HepG2 (cell line): ENCODE data around the gene PACS2.

Experiments used
- FOXC1 ChIP-seq: sonication (generic); formaldehyde crosslinking; IDR thresholded peaks from 2 replicates; pipeline ENCODE4 v1.8.0; 2022; ENCODE audit warnings: mild to moderate bottlenecking, missing genetic modification reagents, borderline replicate concordance
- GATAD2A ChIP-seq: IDR thresholded peaks from 2 replicates; pipeline ENCODE4 v1.6.1; 2016
- HDAC1 ChIP-seq: sonication (generic); formaldehyde crosslinking; IDR thresholded peaks from 2 replicates; pipeline ENCODE4 v1.5.1; 2020; ENCODE audit warnings: mild to moderate bottlenecking, missing genetic modification reagents
- KAT8 ChIP-seq: IDR thresholded peaks from 2 replicates; pipeline ENCODE4 v1.6.1; 2016; ENCODE audit warnings: missing genetic modification reagents, missing compliant biosample characterization
- ZNF274 ChIP-seq: sonication (generic); formaldehyde crosslinking; IDR thresholded peaks from 2 replicates; pipeline ENCODE4 v1.5.1; 2020; ENCODE audit warnings: mild to moderate bottlenecking, missing genetic modification reagents
- TF ChIP-seq, protein P1 (sequence below): sonication (generic); formaldehyde crosslinking; IDR thresholded peaks from 2 replicates; pipeline ENCODE4 v1.8.1; 2023; ENCODE audit warnings: mild to moderate bottlenecking, moderate library complexity, missing genetic modification reagents
- TF ChIP-seq, protein P2 (sequence below): sonication (generic); formaldehyde crosslinking; IDR thresholded peaks from 2 replicates; pipeline ENCODE4 v1.4.0; 2020; ENCODE audit warnings: mild to moderate bottlenecking, missing genetic modification reagents

DNA sequence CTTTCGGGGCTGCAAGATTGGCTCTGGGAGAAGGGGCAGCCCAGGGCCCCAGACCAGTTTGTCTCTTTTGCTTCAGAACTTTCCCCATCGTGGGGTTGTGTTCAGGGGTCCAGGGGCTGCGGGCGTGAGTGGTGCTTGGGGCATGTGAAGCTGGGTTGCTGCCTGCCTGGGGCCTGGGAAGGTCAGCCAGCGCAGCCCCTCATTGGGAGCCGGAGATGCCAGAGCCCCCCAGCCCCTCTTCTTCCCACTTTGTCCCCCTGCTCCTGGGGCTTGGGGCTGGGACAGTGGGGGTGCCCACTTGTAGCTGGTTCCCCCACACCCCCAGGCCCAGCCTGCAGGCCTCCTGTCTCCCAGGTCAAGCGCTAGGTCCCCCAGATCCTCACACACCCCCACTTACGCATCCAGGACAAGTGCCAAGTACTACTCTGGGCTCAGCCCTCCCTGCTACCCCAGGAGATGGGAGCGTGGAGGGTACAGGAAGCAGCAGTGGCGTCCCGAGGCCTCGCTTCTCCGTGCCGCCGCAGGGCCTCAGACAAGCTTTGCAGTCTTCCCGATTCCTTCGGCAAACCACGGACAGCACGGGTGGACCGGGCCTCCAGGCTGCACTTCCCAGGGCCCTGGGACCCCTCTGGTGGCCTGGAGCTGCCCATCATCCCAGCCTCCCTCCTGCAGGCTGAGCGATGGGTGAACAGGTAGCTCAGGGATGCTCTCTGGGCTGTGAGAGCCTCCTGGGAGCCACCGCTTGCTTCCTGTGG, 41.5 kb downstream of the PACS2 start:
- TF ChIP-seq, protein P1, sequence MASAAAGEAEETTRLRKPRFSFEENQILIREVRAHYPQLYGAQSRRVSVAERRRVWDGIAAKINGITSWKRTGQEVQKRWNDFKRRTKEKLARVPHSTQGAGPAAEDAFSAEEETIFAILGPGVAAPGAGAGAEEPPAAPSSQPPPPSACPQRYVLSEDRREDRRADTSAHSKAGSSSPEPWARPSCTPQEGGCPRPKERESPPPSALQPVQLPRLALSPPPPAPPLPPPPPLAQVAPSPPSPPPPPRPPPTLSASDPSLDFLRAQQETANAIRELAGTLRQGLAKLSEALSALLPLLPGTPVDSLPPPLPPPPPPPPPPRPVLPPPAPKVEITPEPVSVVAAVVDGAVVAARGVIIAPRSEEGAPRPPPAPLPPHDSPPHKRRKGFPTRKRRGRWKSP (CRISPR knock-in tag) = no peak
- TF ChIP-seq ZNF274 (CRISPR knock-in tag) (no peak), FOXC1 (no peak), KAT8 (CRISPR knock-in tag) (no peak), GATAD2A (CRISPR knock-in tag) (no peak), HDAC1 (CRISPR knock-in tag) (no peak)
- TF ChIP-seq, protein P2, sequence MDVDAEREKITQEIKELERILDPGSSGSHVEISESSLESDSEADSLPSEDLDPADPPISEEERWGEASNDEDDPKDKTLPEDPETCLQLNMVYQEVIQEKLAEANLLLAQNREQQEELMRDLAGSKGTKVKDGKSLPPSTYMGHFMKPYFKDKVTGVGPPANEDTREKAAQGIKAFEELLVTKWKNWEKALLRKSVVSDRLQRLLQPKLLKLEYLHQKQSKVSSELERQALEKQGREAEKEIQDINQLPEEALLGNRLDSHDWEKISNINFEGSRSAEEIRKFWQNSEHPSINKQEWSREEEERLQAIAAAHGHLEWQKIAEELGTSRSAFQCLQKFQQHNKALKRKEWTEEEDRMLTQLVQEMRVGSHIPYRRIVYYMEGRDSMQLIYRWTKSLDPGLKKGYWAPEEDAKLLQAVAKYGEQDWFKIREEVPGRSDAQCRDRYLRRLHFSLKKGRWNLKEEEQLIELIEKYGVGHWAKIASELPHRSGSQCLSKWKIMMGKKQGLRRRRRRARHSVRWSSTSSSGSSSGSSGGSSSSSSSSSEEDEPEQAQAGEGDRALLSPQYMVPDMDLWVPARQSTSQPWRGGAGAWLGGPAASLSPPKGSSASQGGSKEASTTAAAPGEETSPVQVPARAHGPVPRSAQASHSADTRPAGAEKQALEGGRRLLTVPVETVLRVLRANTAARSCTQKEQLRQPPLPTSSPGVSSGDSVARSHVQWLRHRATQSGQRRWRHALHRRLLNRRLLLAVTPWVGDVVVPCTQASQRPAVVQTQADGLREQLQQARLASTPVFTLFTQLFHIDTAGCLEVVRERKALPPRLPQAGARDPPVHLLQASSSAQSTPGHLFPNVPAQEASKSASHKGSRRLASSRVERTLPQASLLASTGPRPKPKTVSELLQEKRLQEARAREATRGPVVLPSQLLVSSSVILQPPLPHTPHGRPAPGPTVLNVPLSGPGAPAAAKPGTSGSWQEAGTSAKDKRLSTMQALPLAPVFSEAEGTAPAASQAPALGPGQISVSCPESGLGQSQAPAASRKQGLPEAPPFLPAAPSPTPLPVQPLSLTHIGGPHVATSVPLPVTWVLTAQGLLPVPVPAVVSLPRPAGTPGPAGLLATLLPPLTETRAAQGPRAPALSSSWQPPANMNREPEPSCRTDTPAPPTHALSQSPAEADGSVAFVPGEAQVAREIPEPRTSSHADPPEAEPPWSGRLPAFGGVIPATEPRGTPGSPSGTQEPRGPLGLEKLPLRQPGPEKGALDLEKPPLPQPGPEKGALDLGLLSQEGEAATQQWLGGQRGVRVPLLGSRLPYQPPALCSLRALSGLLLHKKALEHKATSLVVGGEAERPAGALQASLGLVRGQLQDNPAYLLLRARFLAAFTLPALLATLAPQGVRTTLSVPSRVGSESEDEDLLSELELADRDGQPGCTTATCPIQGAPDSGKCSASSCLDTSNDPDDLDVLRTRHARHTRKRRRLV (CRISPR knock-in tag) = no peak
